Fibroblast of pulmonary artery (primary cell): Measurements from ENCODE around the gene AMOT.
A peak's percentile ranks its signal among the peaks of the same experiment; 100 is the strongest.

Source experiments
- DNase-seq: peaks from one replicate; pipeline ENCODE4 v3.0.0-alpha.2; 2010; ENCODE audit warnings: low read depth
- H3K4me3 ChIP-seq: replicated peaks from 2 replicates; pipeline ENCODE4 v1.5.1; 2011; ENCODE audit warnings: low read depth, mild to moderate bottlenecking, control low read depth, low read length, moderate library complexity
- TF ChIP-seq, protein P1 (sequence below): IDR thresholded peaks from 2 replicates; pipeline ENCODE4 v1.5.1; 2011; ENCODE audit warnings: mild to moderate bottlenecking, control low read depth, low read length, inconsistent platforms; ENCODE audit errors: missing control alignments

The AMOT gene

DNA sequence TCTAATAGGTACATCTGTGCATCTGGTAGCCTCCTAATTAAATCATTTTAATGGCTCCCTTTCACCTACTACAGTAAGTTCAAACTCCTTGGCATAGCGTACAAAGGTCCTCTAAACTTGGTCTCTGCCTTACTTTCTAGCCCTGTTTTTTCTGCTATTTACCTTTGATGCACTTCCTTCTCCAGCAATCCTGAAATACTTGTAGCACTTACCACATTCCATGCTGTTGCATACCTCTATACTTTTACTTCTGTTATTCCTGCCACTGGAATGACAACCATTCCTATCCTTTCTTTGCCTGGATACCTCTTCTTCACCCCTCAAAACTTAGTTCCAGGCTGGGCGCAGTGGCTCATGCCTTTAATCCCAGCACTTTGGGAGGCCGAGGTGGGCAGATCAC, 104.3 kb downstream of the AMOT start:
- TF ChIP-seq, protein P1, sequence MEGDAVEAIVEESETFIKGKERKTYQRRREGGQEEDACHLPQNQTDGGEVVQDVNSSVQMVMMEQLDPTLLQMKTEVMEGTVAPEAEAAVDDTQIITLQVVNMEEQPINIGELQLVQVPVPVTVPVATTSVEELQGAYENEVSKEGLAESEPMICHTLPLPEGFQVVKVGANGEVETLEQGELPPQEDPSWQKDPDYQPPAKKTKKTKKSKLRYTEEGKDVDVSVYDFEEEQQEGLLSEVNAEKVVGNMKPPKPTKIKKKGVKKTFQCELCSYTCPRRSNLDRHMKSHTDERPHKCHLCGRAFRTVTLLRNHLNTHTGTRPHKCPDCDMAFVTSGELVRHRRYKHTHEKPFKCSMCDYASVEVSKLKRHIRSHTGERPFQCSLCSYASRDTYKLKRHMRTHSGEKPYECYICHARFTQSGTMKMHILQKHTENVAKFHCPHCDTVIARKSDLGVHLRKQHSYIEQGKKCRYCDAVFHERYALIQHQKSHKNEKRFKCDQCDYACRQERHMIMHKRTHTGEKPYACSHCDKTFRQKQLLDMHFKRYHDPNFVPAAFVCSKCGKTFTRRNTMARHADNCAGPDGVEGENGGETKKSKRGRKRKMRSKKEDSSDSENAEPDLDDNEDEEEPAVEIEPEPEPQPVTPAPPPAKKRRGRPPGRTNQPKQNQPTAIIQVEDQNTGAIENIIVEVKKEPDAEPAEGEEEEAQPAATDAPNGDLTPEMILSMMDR = no peak
- no peak for DNase-seq
- no peak overlapping the region for H3K4me3 ChIP-seq

DNA sequence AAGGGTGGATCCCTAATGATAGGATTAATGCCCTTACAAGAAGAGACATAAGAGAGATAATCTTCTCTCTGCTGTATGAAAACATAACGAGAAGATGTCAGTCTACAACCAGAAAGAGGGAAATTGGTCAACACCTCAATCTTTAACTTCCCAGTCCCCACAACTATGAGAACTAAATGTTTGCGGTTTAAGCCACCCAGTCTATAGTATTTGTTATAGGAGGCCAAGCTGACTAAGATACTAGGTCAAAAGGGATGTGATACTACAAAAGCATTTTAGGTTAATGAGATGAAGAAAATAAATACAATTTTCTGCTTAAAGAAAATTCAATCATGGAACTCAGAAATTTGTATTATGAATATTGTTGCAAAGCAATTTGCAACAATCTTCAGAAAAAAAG, 105.5 kb downstream of the AMOT start:
- TF ChIP-seq, protein P1 = no peak
- no peak overlapping the region for H3K4me3 ChIP-seq
- DNase-seq = no peak

DNA sequence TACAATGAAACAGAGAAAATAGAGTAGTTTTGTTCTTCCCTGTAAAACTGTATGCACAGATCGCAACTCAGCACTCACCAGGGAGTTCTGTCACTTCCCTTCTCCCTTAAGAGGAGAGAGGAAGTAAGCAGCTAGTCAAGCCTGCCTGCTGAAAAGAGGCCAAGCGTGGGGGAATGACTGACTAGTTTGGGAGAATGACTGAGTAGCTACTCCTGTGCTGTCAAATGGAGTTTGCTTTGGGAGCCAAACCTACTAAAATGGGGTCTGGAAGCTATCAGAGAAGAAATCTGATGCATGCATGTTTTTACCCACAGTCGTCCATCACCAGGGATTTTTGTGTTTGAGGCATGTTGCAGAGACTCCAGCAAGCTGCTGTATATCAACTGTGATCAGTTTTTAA, 106.3 kb downstream of the AMOT start:
- no peak overlapping the region for H3K4me3 ChIP-seq
- peak; percentile 12 for DNase-seq
- TF ChIP-seq, protein P1 = no peak

DNA sequence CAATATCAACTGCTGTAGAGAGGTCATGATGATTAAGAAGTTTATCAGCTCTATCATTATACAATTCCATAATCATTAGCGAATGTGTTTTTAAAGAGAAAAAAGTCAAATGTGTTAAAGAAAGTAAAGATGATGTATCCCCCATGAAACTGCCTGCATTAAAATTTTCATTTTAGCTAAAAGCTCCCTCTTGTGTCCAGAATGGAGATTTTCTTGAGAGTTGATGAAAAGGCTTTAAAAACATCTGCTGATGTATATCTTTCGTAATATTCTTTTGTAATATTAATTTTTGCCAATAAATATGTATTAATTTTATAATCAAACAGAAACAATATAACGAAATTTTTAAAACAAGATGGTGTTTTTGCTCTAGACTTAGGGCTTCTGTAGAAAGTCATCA, 108.8 kb downstream of the AMOT start:
- H3K4me3 ChIP-seq = no peak overlapping the region
- TF ChIP-seq, protein P1 = peak; percentile 31
- DNase-seq = peak; percentile 36
